ENCODE results near the gene SLC35F3. TPM values are rescaled to one million over a fixed set of nuclear protein-coding genes. Genes with fewer than 3 reads are reported as not detected.

Gene SLC35F3
- total RNA-seq, 2 donors from 2014 or later = 0.24 to 2.4 TPM

- ATAC-seq (replicated peaks in 1 of 2) = no peak
- H3K4me3 Mint-ChIP-seq = no peak overlapping the region
- peaks cover 19% of the 10 kb centered on the region for H3K27me3 Mint-ChIP-seq (ENCODE audit: low read depth)
- H3K4me1 Mint-ChIP-seq (ENCODE audit: low read depth) = no peaks in the 10 kb centered on the region
- H3K27ac Mint-ChIP-seq = no peak overlapping the region
- H3K9me3 Mint-ChIP-seq = no peaks in the 10 kb centered on the region
- DNase-seq = no peak
- H3K36me3 Mint-ChIP-seq (ENCODE audit: insufficient read depth in 2 of 2) = no peaks in the 10 kb centered on the region
These were observed 186.0 kb downstream of the SLC35F3 start for GRCh38 chr1:234090212-234091064.

DNA sequence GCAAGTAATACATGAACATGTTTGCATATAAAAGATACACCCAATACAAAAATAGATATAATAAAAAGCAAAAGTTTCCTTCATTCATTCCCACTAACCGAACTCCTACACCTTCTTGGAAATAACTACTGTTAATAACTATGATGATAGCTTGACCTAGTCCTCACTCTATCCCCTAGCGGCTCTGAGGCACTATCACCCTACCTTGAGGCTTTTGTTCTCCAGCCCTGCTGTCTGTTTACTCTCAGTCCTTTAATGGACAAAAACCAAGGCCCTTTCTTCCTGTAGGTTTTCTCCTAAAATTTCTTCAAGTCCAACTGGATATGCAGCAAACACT is 186.6 kb downstream of the SLC35F3 start:
- Mint-ChIP-seq H3K27ac (no peak overlapping the region), H3K4me3 (no peak overlapping the region), H3K9me3 (no peaks in the 10 kb centered on the region), H3K4me1 (ENCODE audit: low read depth) (no peaks in the 10 kb centered on the region), H3K36me3 (ENCODE audit: insufficient read depth in 2 of 2) (no peaks in the 10 kb centered on the region), H3K27me3 (ENCODE audit: low read depth) (peaks cover 14% of the 10 kb centered on the region)
- no peak for DNase-seq
- no peak for ATAC-seq (replicated peaks in 1 of 2)

DNA sequence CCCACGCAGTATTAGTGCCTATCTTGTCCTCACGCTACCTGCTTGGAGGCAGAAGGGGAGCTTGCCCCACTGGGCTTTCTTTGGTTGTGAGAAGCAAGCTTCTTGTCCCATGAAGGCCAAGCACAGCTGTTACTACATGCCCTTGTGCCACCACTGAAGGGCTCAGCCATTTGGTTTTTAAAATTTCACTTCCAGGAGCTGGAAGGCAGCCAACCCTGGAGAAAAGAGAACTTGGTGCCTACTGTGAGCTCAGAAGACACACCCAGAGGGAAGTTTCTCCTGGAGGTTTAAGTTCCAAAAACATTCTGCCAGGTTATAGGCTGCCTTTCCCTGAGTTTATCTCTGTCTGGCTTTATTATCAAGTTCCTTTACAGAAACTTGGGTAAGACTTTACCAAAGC is 187.4 kb downstream of the SLC35F3 start:
- H3K4me1 Mint-ChIP-seq (ENCODE audit: low read depth) = no peaks in the 10 kb centered on the region
- H3K36me3 Mint-ChIP-seq (ENCODE audit: insufficient read depth in 2 of 2) = no peaks in the 10 kb centered on the region
- H3K4me3 Mint-ChIP-seq = no peak overlapping the region
- H3K27me3 Mint-ChIP-seq (ENCODE audit: low read depth) = peaks cover 10% of the 10 kb centered on the region
- H3K9me3 Mint-ChIP-seq = no peaks in the 10 kb centered on the region
- no peak overlapping the region for H3K27ac Mint-ChIP-seq
- no peak for DNase-seq
- ATAC-seq (replicated peaks in 1 of 2) = no peak

- no peaks in the 10 kb centered on the region for H3K36me3 Mint-ChIP-seq (ENCODE audit: insufficient read depth in 2 of 2)
- DNase-seq (no peak), ATAC-seq (replicated peaks in 1 of 2) (no peak)
- peaks cover 7% of the 10 kb centered on the region for H3K27me3 Mint-ChIP-seq (ENCODE audit: low read depth)
- H3K4me3 Mint-ChIP-seq = no peak overlapping the region
- H3K27ac Mint-ChIP-seq = no peak overlapping the region
- no peaks in the 10 kb centered on the region for H3K9me3 Mint-ChIP-seq
- no peaks in the 10 kb centered on the region for H3K4me1 Mint-ChIP-seq (ENCODE audit: low read depth)
These were observed 188.6 kb downstream of the SLC35F3 start for GRCh38 chr1:234093107-234093506.

DNA sequence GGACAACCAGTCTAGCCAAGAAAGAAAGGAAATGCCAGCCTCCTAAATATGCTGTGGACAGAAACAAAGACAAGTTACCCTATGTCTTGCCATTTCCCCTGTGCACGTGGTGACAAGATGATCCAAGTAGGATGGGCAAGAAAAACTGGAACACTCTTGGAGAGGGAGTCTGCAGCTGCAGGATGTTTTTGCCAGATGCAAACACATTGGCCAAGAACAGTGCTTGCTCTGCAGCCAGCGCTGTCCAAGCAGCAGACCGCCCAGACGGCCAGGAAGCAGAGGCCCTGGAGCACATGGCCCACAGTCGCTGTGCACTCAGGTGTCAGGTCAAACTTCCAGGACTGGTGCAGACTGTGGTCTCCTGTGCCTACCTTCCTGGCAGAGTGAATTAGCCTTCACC is 189.3 kb downstream of the SLC35F3 start:
- Mint-ChIP-seq H3K9me3 (no peaks in the 10 kb centered on the region), H3K4me1 (ENCODE audit: low read depth) (no peaks in the 10 kb centered on the region), H3K27ac (no peak overlapping the region), H3K36me3 (ENCODE audit: insufficient read depth in 2 of 2) (no peaks in the 10 kb centered on the region), H3K27me3 (ENCODE audit: low read depth) (peaks cover 7% of the 10 kb centered on the region), H3K4me3 (no peak overlapping the region)
- ATAC-seq (replicated peaks in 1 of 2) (no peak), DNase-seq (no peak)

- Mint-ChIP-seq H3K4me1 (ENCODE audit: low read depth) (no peaks in the 10 kb centered on the region), H3K36me3 (ENCODE audit: insufficient read depth in 2 of 2) (no peaks in the 10 kb centered on the region)
- ATAC-seq (replicated peaks in 1 of 2) = no peak
These were observed 189.7 kb downstream of the SLC35F3 start for GRCh38 chr1:234094172-234094571.

GRCh38 chr1:234096161-234096770 is 191.8 kb downstream of the SLC35F3 start:
- DNase-seq = no peak
- Mint-ChIP-seq H3K27ac (no peak overlapping the region), H3K4me1 (ENCODE audit: low read depth) (no peaks in the 10 kb centered on the region), H3K9me3 (no peaks in the 10 kb centered on the region), H3K4me3 (no peak overlapping the region), H3K27me3 (ENCODE audit: low read depth) (peaks cover 4% of the 10 kb centered on the region), H3K36me3 (ENCODE audit: insufficient read depth in 2 of 2) (no peaks in the 10 kb centered on the region)
- no peak for ATAC-seq (replicated peaks in 1 of 2)

More at GRCh38 chr1:234094172-234094571, 189.7 kb downstream of the SLC35F3 start:
- Mint-ChIP-seq H3K9me3 (no peaks in the 10 kb centered on the region), H3K27me3 (ENCODE audit: low read depth) (peaks cover 4% of the 10 kb centered on the region), H3K4me3 (no peak overlapping the region), H3K27ac (no peak overlapping the region)
- DNase-seq = no peak

- H3K9me3 Mint-ChIP-seq = no peaks in the 10 kb centered on the region
- H3K27me3 Mint-ChIP-seq (ENCODE audit: low read depth) = peaks cover 24% of the 10 kb centered on the region
- no peak for ATAC-seq (replicated peaks in 1 of 2)
- H3K4me1 Mint-ChIP-seq (ENCODE audit: low read depth) = no peaks in the 10 kb centered on the region
- no peak overlapping the region for H3K27ac Mint-ChIP-seq
- DNase-seq = no peak
- H3K36me3 Mint-ChIP-seq (ENCODE audit: insufficient read depth in 2 of 2) = no peaks in the 10 kb centered on the region
- no peak overlapping the region for H3K4me3 Mint-ChIP-seq
These were observed 198.1 kb downstream of the SLC35F3 start for GRCh38 chr1:234102583-234102982.

- no peak overlapping the region for H3K27ac Mint-ChIP-seq
- no peaks in the 10 kb centered on the region for H3K36me3 Mint-ChIP-seq (ENCODE audit: insufficient read depth in 2 of 2)
- no peaks in the 10 kb centered on the region for H3K4me1 Mint-ChIP-seq (ENCODE audit: low read depth)
- no peak overlapping the region for H3K4me3 Mint-ChIP-seq
- H3K27me3 Mint-ChIP-seq (ENCODE audit: low read depth) = peaks cover 24% of the 10 kb centered on the region
- ATAC-seq (replicated peaks in 1 of 2) = no peak
- no peak for DNase-seq
- H3K9me3 Mint-ChIP-seq = no peaks in the 10 kb centered on the region
These were observed 198.7 kb downstream of the SLC35F3 start for GRCh38 chr1:234103198-234103597.

- ATAC-seq (replicated peaks in 1 of 2) = no peak
- H3K27ac Mint-ChIP-seq = no peak overlapping the region
- no peaks in the 10 kb centered on the region for H3K36me3 Mint-ChIP-seq (ENCODE audit: insufficient read depth in 2 of 2)
- H3K9me3 Mint-ChIP-seq = no peaks in the 10 kb centered on the region
- H3K27me3 Mint-ChIP-seq (ENCODE audit: low read depth) = peaks cover 23% of the 10 kb centered on the region
- DNase-seq = no peak
- H3K4me3 Mint-ChIP-seq = no peak overlapping the region
- H3K4me1 Mint-ChIP-seq (ENCODE audit: low read depth) = no peaks in the 10 kb centered on the region
These were observed 201.6 kb downstream of the SLC35F3 start for GRCh38 chr1:234106032-234106431.

- Mint-ChIP-seq H3K27me3 (ENCODE audit: low read depth) (peaks cover 15% of the 10 kb centered on the region), H3K9me3 (no peaks in the 10 kb centered on the region), H3K27ac (no peak overlapping the region), H3K4me3 (no peak overlapping the region), H3K4me1 (ENCODE audit: low read depth) (no peaks in the 10 kb centered on the region), H3K36me3 (ENCODE audit: insufficient read depth in 2 of 2) (no peaks in the 10 kb centered on the region)
- no peak for ATAC-seq (replicated peaks in 1 of 2)
- DNase-seq = no peak
These were observed 203.0 kb downstream of the SLC35F3 start for GRCh38 chr1:234107416-234108021.

GRCh38 chr1:234108921-234109320 is 204.4 kb downstream of the SLC35F3 start:
- ATAC-seq (replicated peaks in 1 of 2) (no peak), DNase-seq (no peak)
- no peak overlapping the region for H3K27ac Mint-ChIP-seq
- H3K4me1 Mint-ChIP-seq (ENCODE audit: low read depth) = no peaks in the 10 kb centered on the region
- H3K27me3 Mint-ChIP-seq (ENCODE audit: low read depth) = peaks cover 12% of the 10 kb centered on the region
- no peak overlapping the region for H3K4me3 Mint-ChIP-seq
- no peaks in the 10 kb centered on the region for H3K36me3 Mint-ChIP-seq (ENCODE audit: insufficient read depth in 2 of 2)
- no peaks in the 10 kb centered on the region for H3K9me3 Mint-ChIP-seq

- ATAC-seq (replicated peaks in 1 of 2) (no peak), DNase-seq (no peak)
- H3K36me3 Mint-ChIP-seq (ENCODE audit: insufficient read depth in 2 of 2) = no peaks in the 10 kb centered on the region
- H3K27me3 Mint-ChIP-seq (ENCODE audit: low read depth) = peaks cover 18% of the 10 kb centered on the region
- peaks cover 4% of the 10 kb centered on the region for H3K4me1 Mint-ChIP-seq (ENCODE audit: low read depth)
- H3K4me3 Mint-ChIP-seq = no peak overlapping the region
- H3K27ac Mint-ChIP-seq = no peak overlapping the region
- H3K9me3 Mint-ChIP-seq = no peaks in the 10 kb centered on the region
These were observed 205.4 kb downstream of the SLC35F3 start for GRCh38 chr1:234109840-234110239.
